Activated CD8-positive, alpha-beta memory T cell treated with anti-CD3 and anti-CD28 coated beads, Interleukin-2, amount 10 ng/mL, durations not matched to agents 7 days and 5 days (primary cell): ENCODE data around the gene TNKS2. TPM values are rescaled to one million over a fixed set of nuclear protein-coding genes. Genes with fewer than 3 reads are reported as not detected.

Experiments
- ATAC-seq: fragments of 150-1000 bp; cut with Tn5 transposase; one replicate; pipeline ENCODE4 v1.10.0; 2021; ENCODE audit warnings: moderate library complexity
- CTCF ChIA-PET: fragments of 350-600 bp; sonication (Branson Sonifier 250); formaldehyde crosslinking; loops from one replicate; lab custom pipeline; 2021; ENCODE audit warnings: antibody characterized with exemption; lab: Charles Lee
- DNase-seq: peaks from one replicate; pipeline ENCODE4 v3.0.0-alpha.2; 2020
- H3K27ac Mint-ChIP-seq: one replicate; pipeline ENCODE4 v1.8.0; 2021; ENCODE audit warnings: mild to moderate bottlenecking, mixed read lengths
- H3K27me3 Mint-ChIP-seq: one replicate; pipeline ENCODE4 v1.8.0; 2021; ENCODE audit warnings: mixed read lengths
- H3K36me3 Mint-ChIP-seq: one replicate; pipeline ENCODE4 v1.8.0; 2021; ENCODE audit warnings: mild to moderate bottlenecking, mixed read lengths
- H3K4me1 Mint-ChIP-seq: one replicate; pipeline ENCODE4 v1.8.0; 2021; ENCODE audit warnings: mixed read lengths
- H3K4me3 Mint-ChIP-seq: one replicate; pipeline ENCODE4 v1.8.0; 2021; ENCODE audit warnings: mild to moderate bottlenecking, moderate library complexity, mixed read lengths
- H3K9me3 Mint-ChIP-seq: one replicate; pipeline ENCODE4 v1.8.0; 2022; ENCODE audit warnings: low read depth, mixed read lengths
- total RNA-seq, 2 experiments: library from RNA; stranded (reverse); gene quantifications; one replicate each; pipeline ENCODE4 v1.2.3, GENCODE V29; 2021

The TNKS2 gene
- total RNA-seq, 2 experiments from 2014 or later: 26.6 to 27.1 TPM

DNA sequence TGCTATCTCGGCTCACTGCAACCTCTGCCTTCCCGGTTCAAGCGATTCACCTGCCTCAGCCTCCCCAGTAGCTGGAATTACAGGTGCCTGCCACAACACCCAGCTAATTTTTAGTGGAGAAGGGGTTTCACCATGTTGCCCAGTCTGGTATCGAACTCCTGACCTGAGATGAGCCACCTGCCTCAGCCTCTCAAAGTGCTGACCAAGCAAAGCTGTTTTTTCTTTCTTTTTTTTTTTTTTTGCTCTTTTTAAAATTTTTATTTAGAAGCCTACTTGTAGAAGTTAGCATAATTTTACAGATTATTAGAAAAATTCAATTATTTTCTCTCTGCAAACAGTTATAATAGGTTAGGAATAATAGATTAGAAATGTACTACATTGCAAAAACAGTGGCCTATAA, 112.2 kb downstream of the TNKS2 start:
- Mint-ChIP-seq H3K27me3 (peaks cover 27% of the 10 kb centered on the region), H3K27ac (no peak overlapping the region), H3K4me3 (no peak overlapping the region), H3K36me3 (peaks cover 8% of the 10 kb centered on the region), H3K4me1 (peaks cover 30% of the 10 kb centered on the region), H3K9me3 (no peaks in the 10 kb centered on the region)
- DNase-seq (no peak), ATAC-seq (no peak)
- CTCF ChIA-PET: interaction anchor here (0.9 to 1.3 kb wide), 2 partner anchors 13 to 612 kb away, joined by 5 to 7 read pairs; partner anchors contain the start of gene BTAF1

Other genes starting within 250 kb of the TNKS2 start
- gene PPP1R3C, start 165.4 kb upstream of the TNKS2 start, total RNA-seq: not detected
- 1 to 10 TPM; 1.5 to 1.9 TPM for gene FGFBP3, start 111.1 kb downstream of the TNKS2 start, total RNA-seq
- 10 to 100 TPM; 43.4 to 61.6 TPM for gene BTAF1, start 125.3 kb downstream of the TNKS2 start, total RNA-seq